GM18868 (cell line): ENCODE data around the gene MRPL27.

Experiments
- ATAC-seq: cut with Tn5 transposase; IDR thresholded peaks from one replicate; pipeline ENCODE4 v1.9.1; 2021; ENCODE audit warnings: mild to moderate bottlenecking, moderate library complexity; ENCODE audit not compliant: unreplicated experiment

MRPL27 gene

GRCh38 chr17:50319306-50320004, 53.5 kb downstream of the MRPL27 start:
- ATAC-seq: no peak

- ATAC-seq: no peak
Measured at GRCh38 chr17:50318501-50319285, 54.3 kb downstream of the MRPL27 start.
